ENCODE results near the gene DCBLD2.
A peak's percentile ranks its signal among the peaks of the same experiment; 100 is the strongest.
"Not testable (repeated sequence)": the region's sequence is repeated elsewhere in the genome, so short reads cannot be mapped to it uniquely, and the experiment has no call there.

Gene DCBLD2

DNA sequence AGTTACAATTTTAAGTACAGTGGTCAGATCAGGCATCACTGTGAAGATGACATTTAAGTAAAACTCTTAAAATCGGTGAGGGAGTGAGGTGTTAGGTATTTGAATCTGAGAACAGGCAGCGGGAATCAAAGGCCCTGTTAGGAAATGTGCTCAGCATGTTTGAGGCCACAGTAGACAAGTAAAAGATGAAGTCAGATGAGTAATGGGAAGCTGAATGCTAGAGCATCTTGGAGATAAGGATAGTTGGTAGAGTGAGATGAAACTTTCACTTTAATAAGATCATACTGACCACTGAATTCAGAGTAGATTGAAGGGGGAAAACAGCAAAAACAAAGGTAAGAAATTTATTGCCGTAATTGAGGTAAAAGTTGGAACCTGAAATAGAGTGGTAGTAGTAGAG is 61.6 kb downstream of the DCBLD2 start:
- DNase-seq (ENCODE audit: low read depth, low spot score): no peak

DNA sequence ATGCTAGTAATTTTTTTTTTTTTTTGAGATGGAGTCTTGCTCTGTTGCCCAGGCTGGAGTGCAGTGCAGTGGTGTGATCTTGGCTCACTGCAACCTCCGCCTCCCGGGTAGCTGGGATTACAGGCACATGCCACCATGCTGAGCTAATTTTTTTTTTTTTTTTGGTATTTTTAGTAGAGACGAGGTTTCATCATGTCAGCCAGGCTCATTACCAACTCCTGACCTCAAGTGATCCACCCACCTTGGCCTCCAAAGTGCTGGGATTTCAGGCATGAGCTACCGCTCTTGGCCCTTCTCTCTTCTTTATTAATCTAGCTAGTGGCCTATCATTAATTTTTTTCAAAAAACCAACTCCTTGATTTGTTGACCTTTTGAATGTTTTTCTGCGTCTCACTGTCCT is 70.4 kb downstream of the DCBLD2 start:
- DNase-seq (ENCODE audit: low read depth, low spot score): not testable (repeated sequence)

DNA sequence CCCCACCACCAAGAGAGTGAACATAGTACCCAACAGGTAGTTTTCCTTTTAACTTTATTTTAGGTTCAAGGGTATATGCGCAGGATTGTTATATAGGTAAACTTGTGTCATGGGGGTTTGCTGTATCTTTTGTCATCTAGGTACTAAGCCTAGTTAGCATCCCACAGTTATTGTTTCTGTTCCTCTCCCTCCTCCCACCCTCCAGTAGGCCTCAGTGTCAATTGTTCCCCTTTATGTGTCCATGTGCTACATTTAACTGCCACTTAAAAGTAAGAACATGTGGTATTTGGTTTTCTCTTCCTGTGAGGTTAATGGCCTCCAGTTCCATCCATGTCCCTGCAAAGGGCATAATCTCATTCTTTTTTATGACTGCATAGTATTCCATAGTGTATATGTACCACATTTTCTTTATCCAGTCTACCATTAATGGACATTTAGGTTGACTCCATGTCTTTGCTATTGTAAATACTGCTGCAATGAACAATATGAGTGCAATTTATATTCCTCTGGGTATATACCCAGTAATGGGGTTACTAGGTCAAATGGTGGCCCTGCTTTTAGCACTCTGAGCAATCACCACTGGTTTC is 72.2 kb downstream of the DCBLD2 start:
- no peak for DNase-seq (ENCODE audit: low read depth, low spot score)

GRCh38 chr3:98827221-98827920 is 74.1 kb downstream of the DCBLD2 start:
- peak; percentile 85 for DNase-seq (ENCODE audit: low read depth, low spot score)

GRCh38 chr3:98826126-98826525 is 75.4 kb downstream of the DCBLD2 start:
- no peak for DNase-seq (ENCODE audit: low read depth, low spot score)

- no peak for DNase-seq (ENCODE audit: low read depth, low spot score)
Measured at GRCh38 chr3:98824256-98824655, 77.2 kb downstream of the DCBLD2 start.

DNA sequence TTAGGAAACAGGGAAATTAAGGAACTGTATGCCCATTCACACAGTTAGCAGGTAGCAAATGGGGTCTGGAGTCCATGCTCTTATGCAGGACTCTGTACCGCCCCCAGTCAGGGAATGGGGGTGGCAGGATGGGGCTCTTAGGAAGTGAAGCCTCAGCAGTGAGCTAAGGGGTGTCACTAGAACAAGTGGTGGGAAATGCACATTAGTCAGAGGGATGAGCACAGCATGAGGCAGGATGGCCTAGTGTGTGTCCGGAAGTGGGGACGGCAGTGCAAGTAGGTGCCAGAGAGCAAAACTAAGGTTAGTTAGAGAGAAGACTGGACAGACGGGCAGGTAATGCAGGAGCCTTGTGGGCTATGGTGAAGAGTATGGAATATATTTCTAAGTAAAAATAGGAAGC is 77.7 kb downstream of the DCBLD2 start:
- DNase-seq (ENCODE audit: low read depth, low spot score): no peak

GRCh38 chr3:98821063-98821462 is 80.4 kb downstream of the DCBLD2 start:
- no peak for DNase-seq (ENCODE audit: low read depth, low spot score)

DNA sequence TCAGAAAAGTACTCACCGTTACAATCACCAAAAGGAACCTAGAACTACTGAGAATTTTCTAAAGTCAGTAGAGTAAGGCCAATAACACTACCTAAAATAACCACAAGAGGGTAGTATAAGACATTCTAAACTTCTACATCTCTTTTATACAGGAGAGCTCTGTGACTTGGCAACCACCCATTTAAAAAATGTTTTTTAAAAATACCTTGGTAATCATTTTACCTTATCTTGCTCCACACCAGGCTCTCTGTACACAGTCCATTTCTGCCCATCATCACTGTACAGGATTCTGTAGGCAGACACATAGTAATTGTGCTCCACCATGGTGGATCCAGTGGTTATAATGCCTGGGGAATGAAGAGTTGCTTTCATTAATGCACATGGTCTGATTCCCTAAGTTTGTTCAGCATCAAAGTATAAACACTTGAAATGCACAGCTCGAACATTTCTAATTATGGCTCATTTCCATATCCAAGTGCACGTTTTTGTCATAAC is 83.9 kb downstream of the DCBLD2 start:
- peak; percentile 68 for DNase-seq (ENCODE audit: low read depth, low spot score)

GRCh38 chr3:98814817-98815420 is 86.6 kb downstream of the DCBLD2 start:
- peak; percentile 66 for DNase-seq (ENCODE audit: low read depth, low spot score)

DNA sequence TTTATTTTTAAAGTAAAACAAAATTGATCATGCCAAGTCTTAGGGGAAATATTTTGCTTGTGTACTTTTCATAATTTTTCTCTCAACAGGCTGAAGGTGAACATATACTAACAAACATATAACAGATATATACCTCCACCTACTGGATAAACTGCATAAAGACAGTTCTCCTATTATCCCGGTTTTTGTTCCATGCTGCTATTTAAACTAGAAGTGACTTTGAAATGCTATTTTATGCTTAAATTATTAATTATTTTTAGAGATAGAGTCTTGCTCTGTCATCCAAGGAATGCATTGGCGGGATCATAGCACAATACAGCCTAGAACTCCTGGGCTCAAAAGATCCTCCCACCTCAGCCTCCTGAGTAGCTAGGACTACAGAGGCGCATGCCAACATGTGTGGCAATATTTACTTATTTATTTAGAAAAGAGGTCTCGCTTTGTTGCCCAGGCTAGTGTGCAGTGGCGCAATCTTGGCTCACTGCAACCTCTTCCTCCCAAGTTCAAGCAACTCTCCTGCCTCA is 88.6 kb downstream of the DCBLD2 start:
- DNase-seq (ENCODE audit: low read depth, low spot score): no peak

DNA sequence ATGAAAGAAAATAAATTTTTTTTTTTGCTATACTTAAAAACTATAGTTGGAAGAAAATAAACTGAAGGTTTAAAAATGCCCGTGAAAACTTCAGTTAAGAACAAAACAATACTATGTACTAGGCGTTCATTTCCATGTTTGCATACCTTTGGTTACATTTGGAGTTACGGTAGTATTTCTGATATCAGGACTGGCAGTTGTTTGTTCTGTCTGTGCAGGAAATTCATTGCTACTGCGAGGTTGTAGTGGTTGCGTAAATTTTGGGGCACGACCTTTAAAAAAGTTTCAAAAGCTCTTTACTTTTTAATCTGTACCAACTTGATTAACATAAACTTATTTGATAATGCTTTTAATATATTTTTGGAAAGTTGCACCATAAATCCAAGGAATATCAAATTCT is 90.4 kb downstream of the DCBLD2 start:
- no peak for DNase-seq (ENCODE audit: low read depth, low spot score)

- DNase-seq (ENCODE audit: low read depth, low spot score): no peak
Measured at GRCh38 chr3:98809557-98809956, 91.9 kb downstream of the DCBLD2 start.

DNA sequence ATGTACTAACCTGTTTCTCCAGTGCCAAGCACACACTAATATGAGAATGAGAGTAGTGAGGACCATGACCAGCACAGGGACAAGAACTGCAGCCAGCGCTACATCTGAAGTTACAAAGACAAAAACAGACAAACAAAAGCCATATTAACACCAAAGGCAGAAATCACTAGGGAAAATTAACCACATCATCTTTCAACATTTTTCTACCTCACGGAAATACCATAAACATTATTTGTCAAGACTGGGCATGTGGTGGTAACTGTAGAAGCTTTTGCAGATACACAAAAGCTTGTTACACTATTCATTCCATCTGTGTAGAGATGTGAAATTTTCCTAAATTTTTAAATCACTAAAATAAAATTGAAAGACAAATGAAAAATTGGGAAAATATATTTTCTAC is 93.4 kb downstream of the DCBLD2 start:
- no peak for DNase-seq (ENCODE audit: low read depth, low spot score)

DNA sequence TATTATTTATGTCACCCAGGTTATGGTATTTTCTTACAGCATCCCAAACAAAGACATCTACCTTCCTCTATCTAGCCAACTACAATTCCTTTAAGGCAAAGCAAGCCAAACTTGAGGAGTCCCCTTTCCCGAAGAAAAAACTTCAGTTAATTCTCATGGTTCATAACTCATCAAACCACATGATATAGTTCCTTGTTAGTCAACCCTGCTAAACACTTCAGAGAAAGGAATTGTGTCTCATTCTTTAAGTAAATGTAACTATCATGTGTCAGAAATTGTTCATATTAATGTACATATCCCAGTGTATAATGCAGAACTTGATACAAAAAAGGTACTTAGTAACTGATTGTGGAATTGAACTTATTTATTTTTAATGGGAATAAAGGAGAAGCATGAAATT is 93.9 kb downstream of the DCBLD2 start:
- DNase-seq (ENCODE audit: low read depth, low spot score): no peak

GRCh38 chr3:98807011-98807410 is 94.5 kb downstream of the DCBLD2 start:
- peak; percentile 55 for DNase-seq (ENCODE audit: low read depth, low spot score)

- DNase-seq (ENCODE audit: low read depth, low spot score): no peak
Measured at GRCh38 chr3:98806521-98806920, 95.0 kb downstream of the DCBLD2 start.

DNA sequence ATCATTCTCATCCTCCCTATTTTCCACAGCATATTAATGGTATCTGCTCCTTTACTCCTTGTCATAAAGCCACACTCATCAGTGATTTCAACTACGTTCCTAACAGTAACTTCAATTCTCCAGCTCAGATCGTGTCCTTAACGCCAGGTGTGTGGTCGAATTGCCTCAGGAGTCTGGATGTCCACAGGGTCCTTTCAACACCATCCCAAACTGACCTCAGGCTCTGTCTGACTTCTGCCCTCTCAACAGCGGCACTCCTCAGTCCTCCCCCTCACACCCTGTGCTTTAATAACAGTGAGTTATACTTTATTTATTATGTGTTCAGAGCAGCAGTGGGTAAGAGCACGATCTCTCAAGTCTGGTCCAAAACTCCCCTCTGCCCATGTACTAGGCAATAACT is 95.9 kb downstream of the DCBLD2 start:
- no peak for DNase-seq (ENCODE audit: low read depth, low spot score)

- no peak for DNase-seq (ENCODE audit: low read depth, low spot score)
Measured at GRCh38 chr3:98801043-98801747, 100.3 kb downstream of the DCBLD2 start.

GRCh38 chr3:98800401-98800800 is 101.1 kb downstream of the DCBLD2 start:
- peak; percentile 26 for DNase-seq (ENCODE audit: low read depth, low spot score)

DNA sequence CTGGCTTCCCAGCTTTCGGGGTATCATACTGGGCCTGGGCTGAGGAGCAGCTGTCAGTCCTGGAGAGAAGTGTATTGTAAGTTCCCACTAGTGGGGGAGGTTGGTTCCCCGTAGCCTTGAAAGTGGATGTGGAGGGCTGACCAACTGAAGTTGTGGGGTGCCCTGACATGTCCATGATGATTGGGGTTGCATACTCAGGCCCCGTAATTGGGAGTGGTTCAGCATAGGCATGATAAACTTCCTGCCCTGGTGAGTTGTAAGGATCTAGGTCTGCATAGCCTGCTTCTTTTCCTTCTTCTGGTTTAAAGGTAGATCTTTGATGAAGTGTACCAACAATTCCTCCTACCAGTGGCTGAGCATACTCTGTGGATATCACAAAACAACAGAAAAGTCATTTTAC is 102.0 kb downstream of the DCBLD2 start:
- no peak for DNase-seq (ENCODE audit: low read depth, low spot score)

DNA sequence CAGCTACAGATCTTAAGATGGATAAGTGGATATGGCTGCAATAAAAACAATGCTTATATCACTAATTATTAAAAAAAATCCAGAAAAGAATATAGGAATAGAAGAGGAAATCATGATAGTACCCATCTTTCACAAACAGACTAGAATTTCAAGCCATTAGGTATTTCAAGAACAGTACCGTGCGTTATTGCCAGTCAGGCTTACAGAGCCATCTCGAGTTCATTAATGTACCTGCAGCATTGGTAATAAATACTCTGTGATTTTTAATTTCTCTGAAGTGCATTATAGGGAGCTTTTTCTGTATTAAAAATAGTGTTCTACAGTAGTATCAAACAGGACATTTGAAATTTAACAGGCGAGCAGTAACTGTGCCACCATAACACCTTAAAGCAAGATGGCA is 102.7 kb downstream of the DCBLD2 start:
- no peak for DNase-seq (ENCODE audit: low read depth, low spot score)
